GM19099 (cell line): Measurements from ENCODE around the gene CMTR2.

Experiments used
- POLR2A ChIP-seq: IDR thresholded peaks from 3 replicates; pipeline ENCODE4 v1.6.1; 2011; ENCODE audit warnings: low read depth; ENCODE audit not compliant: insufficient read length; ENCODE audit errors: extremely low read depth

CMTR2 gene

DNA sequence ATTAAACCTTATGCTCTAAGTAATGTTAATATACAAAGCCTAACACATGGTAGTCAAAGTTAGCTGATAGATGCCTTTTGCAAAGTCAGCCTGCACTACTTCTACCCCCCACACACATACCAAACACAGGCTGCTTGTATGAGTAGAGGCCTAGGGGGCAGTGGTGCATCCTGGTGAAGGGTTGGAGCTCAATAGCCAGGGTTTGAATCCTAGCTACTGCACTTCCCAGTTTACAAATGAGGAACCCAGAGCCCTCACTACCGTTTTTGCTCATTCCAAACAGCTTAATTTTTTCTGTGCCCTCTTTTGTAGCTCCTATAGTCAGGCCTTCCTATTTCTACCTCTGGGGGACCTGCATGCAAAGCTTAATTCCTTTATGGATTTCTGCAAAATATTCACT, 39.8 kb downstream of the CMTR2 start:
- TF ChIP-seq POLR2A = no peak

GRCh38 chr16:71247478-71247877, 41.7 kb downstream of the CMTR2 start:
- TF ChIP-seq POLR2A = no peak

DNA sequence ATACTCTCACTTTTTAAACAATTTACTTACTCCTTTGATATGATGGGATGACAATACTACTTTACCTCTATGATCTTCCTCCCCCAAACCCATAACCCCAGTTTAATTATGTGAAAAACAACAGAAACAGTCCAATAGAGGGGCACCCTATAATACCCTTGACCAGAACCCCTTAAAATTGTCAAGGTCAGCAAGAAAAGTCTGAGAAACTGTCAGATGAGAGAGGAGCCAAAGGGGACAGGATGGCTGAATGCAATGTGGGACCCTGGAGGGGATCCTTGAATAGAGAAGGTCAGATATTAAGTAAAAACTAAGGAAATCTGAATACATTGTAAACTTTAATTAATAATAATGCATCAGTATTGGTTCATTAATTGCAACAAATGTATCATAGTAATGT, 42.9 kb downstream of the CMTR2 start:
- no peak for TF ChIP-seq POLR2A

GRCh38 chr16:71244521-71244920, 44.7 kb downstream of the CMTR2 start:
- no peak for TF ChIP-seq POLR2A

- no peak for TF ChIP-seq POLR2A
Measured at GRCh38 chr16:71242601-71243000, 46.6 kb downstream of the CMTR2 start.

GRCh38 chr16:71242036-71242435, 47.2 kb downstream of the CMTR2 start:
- no peak for TF ChIP-seq POLR2A
